ENCODE results near the gene MTHFS.
A peak's percentile ranks its signal among the peaks of the same experiment; 100 is the strongest.
"Not testable (repeated sequence)": the region's sequence is repeated elsewhere in the genome, so short reads cannot be mapped to it uniquely, and the experiment has no call there.

Gene MTHFS

GRCh38 chr15:79923079-79923514 lies 26.3 kb upstream of the MTHFS start:
- DNase-seq (ENCODE audit: low read depth): peak; percentile 56
- no peak for TF ChIP-seq CTCF (conservative IDR thresholded peaks at IDR 0.05; ENCODE audit: low read depth, low read length)
- H3K4me3 ChIP-seq (ENCODE audit: low read depth, low read length): peak overlapping the region; percentile 92

GRCh38 chr15:79922512-79923078 lies 25.8 kb upstream of the MTHFS start:
- H3K4me3 ChIP-seq (ENCODE audit: low read depth, low read length): peak overlapping the region; percentile 92
- TF ChIP-seq CTCF (conservative IDR thresholded peaks at IDR 0.05; ENCODE audit: low read depth, low read length): no peak
- DNase-seq (ENCODE audit: low read depth): peak; percentile 16

- DNase-seq (ENCODE audit: low read depth): no peak
- H3K4me3 ChIP-seq (ENCODE audit: low read depth, low read length): no peak overlapping the region
- no peak for TF ChIP-seq CTCF (conservative IDR thresholded peaks at IDR 0.05; ENCODE audit: low read depth, low read length)
Observed at GRCh38 chr15:79919749-79920511, 23.1 kb upstream of the MTHFS start.

GRCh38 chr15:79919090-79919748 lies 22.4 kb upstream of the MTHFS start:
- no peak overlapping the region for H3K4me3 ChIP-seq (ENCODE audit: low read depth, low read length)
- no peak for DNase-seq (ENCODE audit: low read depth)
- TF ChIP-seq CTCF (conservative IDR thresholded peaks at IDR 0.05; ENCODE audit: low read depth, low read length): no peak

- no peak for DNase-seq (ENCODE audit: low read depth)
- TF ChIP-seq CTCF (conservative IDR thresholded peaks at IDR 0.05; ENCODE audit: low read depth, low read length): no peak
- H3K4me3 ChIP-seq (ENCODE audit: low read depth, low read length): no peak overlapping the region
Observed at GRCh38 chr15:79918278-79918677, 21.5 kb upstream of the MTHFS start.

- no peak for DNase-seq (ENCODE audit: low read depth)
- TF ChIP-seq CTCF (conservative IDR thresholded peaks at IDR 0.05; ENCODE audit: low read depth, low read length): no peak
Observed at GRCh38 chr15:79916502-79917132, 19.8 kb upstream of the MTHFS start.

GRCh38 chr15:79915776-79916501 lies 19.1 kb upstream of the MTHFS start:
- H3K4me3 ChIP-seq (ENCODE audit: low read depth, low read length); DNase-seq (ENCODE audit: low read depth): not testable (repeated sequence)

More at GRCh38 chr15:79916502-79917132, 19.8 kb upstream of the MTHFS start:
- H3K4me3 ChIP-seq (ENCODE audit: low read depth, low read length): no peak overlapping the region

Data from choroid plexus epithelial cell (primary cell).